HG02840 (cell line): Measurements from ENCODE around the gene GNAI3.
"Not testable (repeated sequence)": the region's sequence is repeated elsewhere in the genome, so short reads cannot be mapped to it uniquely, and the experiment has no call there.

Source experiments
- ATAC-seq: cut with Tn5 transposase; IDR thresholded peaks from one replicate; pipeline ENCODE4 v1.9.1; 2021; ENCODE audit warnings: mild to moderate bottlenecking, moderate library complexity, moderate number of reproducible peaks; ENCODE audit not compliant: unreplicated experiment, low FRiP score

The GNAI3 gene

GRCh38 chr1:109655615-109656519 is 107.5 kb downstream of the GNAI3 start, which contains the start of gene GSTM4:
Gene GSTM4 (plus strand): TSS chr1:109656099. CDS start chr1:109656390, 291 bp downstream.
- peak; percentile 88 for ATAC-seq

GRCh38 chr1:109657395-109657794 is 109.0 kb downstream of the GNAI3 start:
- no peak for ATAC-seq

- ATAC-seq, result no peak
Observed at GRCh38 chr1:109657970-109658369, 109.6 kb downstream of the GNAI3 start.

- ATAC-seq, result no peak
Observed at GRCh38 chr1:109658533-109659042, 110.2 kb downstream of the GNAI3 start.

- no peak for ATAC-seq
Observed at GRCh38 chr1:109659145-109659544, 110.7 kb downstream of the GNAI3 start.

- no peak for ATAC-seq
Observed at GRCh38 chr1:109659997-109660690, 111.7 kb downstream of the GNAI3 start.

GRCh38 chr1:109660691-109661026 is 112.2 kb downstream of the GNAI3 start:
- not testable (repeated sequence) for ATAC-seq

- ATAC-seq, result no peak
Observed at GRCh38 chr1:109661391-109661790, 113.0 kb downstream of the GNAI3 start.

GRCh38 chr1:109664671-109665070 is 116.3 kb downstream of the GNAI3 start:
- no peak for ATAC-seq

GRCh38 chr1:109667452-109668122 is 119.2 kb downstream of the GNAI3 start, which contains the start of gene GSTM2:
Gene GSTM2 (plus strand): TSS chr1:109668057. CDS start chr1:109668116, 59 bp downstream.
- ATAC-seq, result peak; percentile 83
